Stimulated activated CD8-positive, alpha-beta memory T cell treated with anti-CD3 and anti-CD28 coated beads, Interleukin-15, amount 100 ng/mL, for 48 hours (primary cell): ENCODE results near the gene GJD4.
A peak's percentile ranks its signal among the peaks of the same experiment; 100 is the strongest.

Source experiments
- DNase-seq, 2 donors: peaks; one replicate each; pipeline ENCODE4 v3.0.0-alpha.2; 2020; ENCODE audit warnings: low read depth in 2 of 2

GJD4 gene

DNA sequence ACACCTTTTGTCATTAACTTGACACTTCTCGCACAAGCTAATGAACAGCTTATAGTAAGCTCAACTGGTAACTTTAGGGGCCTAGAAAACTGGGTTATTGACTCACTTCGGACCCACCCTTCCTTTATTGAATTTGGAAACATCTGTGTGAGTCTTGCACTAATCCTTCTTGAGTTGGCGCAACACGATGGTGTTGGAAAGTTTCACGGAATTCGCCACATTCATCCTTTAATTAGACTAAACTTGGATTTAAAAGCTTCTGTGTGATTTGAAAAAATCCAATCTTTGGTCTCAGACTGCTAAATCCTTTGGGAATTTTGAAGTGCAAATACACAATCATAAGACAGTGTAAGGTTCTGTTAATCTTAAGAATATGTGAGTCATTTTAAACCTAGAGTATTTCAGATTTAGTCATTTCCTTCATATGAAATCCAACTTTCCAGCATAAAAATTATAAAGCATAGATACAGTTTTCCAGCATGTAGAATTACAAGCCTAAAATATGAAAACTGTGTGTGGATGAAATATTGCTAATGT, 21.9 kb downstream of the GJD4 start:
- no peak for DNase-seq

DNA sequence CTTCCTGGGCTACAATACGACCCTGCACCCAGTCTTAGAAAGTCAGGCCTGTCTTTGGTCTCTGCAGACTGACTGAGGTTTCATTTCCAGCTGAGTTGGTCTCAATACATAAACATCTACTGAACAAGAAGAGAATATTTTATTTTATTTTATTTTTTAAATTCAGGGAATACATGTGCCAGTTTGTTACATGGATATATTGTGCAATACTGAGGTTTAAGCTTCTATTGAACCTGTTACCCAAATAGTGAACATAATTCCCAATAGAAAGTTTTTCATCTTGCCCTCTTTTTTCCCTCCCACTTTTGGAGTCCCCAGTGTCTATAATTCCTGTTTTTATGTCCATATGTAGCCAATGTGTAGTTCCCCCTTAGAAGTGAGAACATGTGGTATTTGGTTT, 26.3 kb downstream of the GJD4 start:
- DNase-seq = no peak

DNA sequence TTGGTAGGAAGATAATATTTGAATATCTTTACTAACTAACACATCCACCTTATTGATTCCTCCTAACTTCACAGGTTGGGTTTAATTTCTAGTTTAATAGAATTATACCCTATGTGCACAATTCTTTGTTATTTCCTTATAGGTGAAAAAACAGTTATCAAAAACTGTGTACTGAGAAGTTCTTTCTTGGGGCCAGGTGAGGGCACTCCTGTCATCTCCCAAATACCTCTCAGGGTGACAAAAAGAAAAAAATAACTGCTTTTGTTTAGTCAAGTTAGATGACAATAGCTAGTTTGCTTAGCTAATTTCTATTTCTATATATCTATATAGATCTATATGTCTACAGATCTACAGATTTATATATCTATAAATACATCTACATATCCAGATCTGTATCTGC, 26.9 kb downstream of the GJD4 start:
- no peak for DNase-seq

DNA sequence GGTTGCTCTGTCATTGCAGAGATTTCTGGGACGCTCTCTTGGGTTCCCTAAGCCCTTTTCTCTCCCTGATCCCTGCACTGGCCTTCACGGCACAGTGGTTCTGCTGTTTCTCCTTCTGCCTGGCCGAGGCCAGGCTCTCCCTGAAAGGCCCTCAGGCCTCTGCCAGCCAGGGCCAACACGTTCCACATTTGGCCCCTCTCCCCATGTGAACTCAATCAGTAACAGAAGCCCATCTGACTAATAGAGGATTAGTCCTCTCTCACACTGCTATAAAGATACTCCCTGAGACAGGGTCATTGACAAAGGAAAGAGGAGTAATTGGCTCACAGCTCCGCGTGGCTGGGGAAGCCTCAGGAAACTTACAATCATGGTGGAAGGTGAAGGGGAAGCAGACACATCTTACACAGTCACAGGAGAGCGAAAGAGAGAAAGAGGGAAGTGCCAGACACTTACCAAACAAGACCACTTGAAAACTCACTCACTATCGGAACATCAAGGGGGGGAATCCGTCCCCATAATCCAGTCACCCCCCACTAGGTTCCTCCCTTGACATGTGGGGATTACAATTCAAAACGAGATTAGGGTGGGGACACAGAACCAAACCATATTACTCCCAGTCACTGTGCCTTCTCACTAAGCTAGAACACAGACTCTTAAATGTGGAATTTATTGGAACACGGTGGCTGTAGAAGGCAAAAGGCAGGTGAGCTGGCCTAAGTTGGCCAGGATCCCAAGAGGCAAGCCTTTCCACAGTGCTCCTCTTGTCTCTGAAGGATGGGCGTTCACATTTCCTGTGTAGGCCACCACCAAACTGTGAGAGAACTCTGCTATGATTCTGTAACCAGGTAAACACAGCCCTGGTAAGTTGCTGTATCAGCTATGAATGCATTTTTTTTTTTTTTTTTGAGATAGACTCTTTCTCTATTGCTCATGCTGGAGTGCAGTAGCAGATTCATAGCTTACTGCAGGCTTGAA, 28.2 kb downstream of the GJD4 start:
- DNase-seq = no peak

DNA sequence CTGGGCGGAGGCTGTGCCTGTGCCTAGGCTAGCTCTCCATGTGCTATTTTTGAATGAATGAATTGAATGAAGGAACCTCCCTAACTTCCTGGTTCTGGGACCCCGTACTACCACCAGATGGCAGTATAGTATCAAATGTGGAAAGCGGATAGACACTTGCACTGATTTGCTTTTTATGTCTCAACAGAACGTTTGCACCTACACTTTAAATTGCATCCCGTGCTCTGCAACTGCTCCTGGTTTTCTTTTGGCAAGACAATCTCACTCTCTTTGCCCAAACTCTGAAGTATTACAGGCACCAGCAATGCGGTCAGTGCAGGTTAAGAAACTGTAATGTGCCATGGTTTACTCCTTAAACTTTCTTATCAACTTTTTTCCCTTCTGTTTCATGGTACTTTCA, 30.4 kb downstream of the GJD4 start:
- DNase-seq = no peak

DNA sequence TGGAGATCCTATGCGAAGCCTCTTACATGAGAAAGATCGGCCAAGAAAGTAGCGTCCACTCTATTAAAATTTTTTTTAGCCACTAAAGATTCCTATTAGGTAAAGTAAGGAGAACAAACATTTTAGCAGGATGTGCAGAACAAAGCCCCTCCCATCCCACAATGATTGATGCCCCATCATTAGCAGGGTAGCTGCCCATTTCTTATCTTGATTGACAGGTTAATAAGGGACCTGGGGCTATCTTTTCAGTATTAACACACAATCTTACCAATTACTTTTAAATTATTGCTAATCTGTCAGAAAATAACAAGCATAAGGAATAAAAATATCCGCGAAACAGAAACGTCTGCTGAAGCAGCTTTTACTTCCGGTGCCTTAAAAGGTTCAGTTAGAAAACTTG, 31.8 kb downstream of the GJD4 start:
- DNase-seq = no peak

DNA sequence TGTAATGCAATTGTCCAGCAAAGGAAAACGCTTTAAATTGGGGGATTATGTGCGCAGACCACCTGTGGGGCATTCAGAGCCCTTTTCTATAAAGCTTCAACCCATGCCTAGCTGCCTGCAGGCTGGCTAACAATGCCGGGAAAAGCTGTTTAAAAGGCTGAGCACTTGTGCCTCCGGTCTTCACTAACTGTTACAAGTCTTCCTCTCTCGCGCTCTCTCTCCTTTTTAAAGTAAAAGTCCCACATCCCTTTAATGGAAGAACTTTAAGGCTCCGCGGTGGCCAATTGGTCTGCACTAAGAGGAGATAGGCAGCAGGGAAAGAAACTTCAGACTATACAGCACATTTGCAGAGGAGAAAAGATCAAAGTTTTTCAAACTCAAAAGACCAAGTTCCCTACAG, 32.3 kb downstream of the GJD4 start:
- no peak for DNase-seq

DNA sequence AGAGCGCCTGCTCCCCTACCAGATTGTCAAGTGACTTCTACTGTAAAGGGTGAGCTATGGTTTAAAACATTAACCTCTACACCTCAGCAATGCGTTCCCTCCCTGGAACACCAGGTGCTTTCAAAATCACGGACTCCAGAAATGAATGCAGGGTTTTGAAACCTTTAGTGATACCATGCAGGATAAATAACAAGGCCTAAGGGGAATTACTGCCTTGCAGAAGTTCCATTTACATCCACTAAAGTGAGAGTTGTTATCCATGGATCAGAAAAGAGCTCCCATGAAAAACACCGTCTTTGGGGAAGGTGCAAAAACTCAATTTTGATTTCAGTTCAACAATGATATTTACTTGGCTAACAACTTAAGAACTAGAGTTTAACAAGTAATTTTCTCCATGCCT, 33.0 kb downstream of the GJD4 start:
- no peak for DNase-seq

DNA sequence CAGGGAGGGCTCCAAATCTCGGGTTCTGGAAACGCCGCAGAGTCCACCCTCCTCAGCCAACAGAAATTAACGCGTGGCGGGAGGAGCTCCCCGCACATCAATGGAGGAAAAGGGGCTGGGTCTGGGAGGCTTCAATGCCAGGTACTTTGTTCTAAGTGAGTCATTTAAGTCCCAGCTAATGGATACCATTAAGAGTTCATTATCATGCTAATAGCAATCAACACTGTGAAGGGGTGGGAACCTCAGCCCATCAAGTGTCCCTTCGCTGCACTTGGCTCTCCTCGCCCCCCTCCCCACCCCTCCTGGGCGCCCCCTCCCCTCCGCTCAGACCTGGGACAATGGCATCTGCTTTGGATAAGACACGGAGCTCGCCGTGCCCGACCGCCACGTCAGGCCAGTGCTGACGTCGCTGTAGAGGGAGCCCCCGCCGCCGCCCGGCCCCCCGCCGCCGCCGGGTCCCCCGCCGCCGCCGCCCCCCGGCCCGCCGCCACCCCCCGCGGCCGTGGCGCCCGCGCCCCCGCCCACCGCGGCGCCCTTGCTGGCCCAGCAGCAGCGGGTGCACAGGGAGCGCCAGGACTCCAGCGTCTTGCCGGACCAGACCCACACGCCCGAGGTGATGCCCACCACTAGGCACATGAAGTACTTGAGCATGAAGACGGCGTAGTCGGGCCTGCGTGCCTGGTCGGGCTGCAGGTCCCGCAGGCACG, 34.0 kb downstream of the GJD4 start:
- no peak for DNase-seq

DNA sequence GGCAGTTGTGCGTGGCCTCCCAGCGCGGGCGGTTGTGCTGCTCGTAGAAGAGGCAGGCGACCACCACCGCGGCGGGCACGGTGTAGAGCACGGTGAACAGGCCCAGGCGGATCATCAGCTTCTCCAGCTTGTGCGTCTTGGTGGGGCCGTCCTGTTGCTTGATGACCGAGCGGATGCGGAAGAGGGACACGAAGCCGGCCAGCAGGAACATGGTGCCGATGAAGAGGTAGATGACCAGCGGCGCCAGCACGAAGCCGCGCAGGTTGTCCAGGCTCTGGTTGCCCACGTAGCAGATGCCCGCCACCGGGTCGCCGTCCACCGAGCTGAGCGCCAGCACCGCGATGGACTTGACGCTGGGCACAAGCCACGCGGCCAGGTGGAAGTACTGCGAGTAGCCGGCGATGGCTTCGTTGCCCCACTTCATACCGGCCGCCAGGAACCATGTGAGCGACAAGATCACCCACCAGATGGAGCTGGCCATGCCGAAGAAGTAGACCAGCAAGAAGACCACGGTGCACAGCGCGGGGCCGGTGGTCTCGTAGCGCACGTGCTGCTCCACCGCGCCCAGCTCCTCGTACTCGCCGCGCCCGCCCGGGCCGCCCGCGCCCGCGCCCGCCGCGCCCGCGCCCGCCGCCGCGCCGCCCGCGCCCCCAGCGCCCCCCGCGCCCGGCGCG, 34.7 kb downstream of the GJD4 start:
- DNase-seq = no peak

DNA sequence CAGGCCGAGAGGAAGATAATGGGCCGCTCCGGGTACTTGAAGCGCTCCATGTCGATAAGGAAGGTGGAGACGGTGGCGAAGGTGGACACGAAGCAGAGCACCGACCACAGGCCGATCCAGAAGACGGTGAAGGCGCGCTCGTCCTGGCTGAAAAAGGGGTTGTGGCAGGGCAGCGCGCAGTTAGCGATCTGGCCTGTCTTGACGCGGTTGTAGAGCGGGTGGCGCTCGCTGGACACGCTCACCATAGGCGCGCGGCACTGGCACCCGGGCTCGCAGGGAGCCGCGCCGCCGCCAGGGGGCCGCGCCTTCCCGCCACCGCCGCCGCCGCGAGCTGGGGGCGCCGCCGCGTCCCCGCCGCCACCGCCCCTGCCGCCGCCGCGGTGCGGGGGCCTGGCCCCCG, 35.3 kb downstream of the GJD4 start:
- peak in 1 of 2 donors; percentile 23 for DNase-seq

DNA sequence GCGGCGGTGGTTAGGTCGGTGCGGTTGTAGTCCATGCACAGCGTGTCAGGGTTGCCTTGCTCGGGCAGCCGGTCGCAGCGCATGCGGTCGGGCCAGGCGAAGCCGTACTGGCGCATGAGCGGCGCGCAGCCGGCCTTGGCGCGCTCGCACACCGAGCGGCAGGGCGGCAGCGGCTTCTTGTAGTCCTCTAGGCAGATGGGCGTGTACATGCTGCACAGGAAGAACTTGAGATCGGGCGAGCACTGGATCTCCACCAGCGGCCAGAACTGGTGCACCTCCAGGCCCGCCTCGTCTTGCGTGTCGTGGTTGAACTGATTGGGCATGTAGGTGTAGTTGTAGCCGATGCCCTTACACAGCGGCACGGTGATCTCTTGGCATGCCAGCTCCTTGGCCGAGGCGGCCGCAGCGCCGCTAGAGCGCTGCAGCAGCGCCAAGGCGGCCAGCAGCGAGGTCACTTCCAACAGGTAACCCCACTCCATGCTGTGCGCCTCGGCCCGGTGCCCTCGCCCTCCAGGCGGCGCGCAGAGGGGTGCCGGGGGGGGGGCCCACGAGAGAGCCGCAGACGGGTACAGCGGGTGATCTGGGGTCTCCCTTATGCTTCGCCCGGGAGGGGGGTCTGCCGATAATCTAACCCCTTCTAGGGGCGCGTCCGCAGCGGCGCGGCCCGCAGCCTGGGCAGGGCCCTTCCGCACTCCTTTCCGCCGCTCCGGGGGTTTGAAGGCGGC, 36.0 kb downstream of the GJD4 start:
- DNase-seq = peak; percentile 30 to 46

DNA sequence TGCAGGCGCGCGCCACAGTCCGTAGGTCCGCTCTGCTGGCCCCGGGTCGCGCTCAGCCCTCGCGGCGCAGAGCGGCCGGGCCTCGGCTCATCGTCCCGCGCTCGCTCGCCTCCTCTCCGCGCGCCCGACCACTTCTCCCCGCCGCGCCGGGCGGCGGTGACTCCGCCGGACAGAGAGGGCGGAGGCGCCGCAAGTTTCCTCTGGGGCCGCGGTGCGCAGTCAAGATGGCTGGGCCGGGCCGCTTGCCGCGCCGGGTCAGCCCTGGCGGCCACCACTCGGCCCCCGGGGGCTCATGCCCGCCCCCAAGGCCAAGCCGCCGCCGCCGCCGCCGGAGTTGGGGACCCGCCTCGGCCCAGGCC, 36.5 kb downstream of the GJD4 start:
- DNase-seq = no peak

DNA sequence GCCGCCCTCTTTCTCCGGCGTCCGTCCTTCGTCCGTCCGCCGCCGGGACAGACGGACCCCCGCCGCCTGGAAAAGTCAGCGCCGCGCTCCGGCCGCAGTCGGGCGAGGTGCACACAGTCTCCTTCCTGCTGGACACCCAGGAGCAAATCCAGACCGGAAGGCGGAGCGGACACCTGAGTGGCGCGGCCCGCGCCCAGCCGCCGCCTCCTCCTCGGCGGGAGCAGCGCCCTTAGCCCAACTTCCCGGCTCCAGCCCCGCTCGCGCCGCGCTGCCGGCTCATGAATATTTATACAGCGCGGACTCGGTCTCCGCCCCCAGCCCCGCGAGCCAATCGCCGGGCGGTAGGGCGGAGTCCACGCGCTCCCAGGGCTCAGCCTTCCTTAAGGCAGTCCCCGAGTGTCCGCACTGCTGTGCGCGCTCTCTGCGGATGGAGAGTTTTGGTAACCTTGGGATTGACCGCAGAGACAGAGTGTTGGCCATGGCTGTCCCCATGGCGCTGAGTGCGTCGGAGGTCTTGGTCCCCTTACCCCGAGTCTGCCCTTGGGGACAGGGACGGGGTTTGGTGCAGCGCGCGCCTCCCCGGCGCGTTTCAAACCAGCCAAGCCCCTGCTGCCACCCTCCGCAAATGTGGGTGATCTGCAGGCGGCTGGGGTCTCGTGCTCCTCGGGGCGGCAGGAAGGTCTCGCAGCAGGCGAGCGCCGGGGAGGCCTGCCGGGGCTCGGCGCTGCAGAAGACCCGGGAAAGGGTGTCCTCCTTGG, 37.1 kb downstream of the GJD4 start, which contains the start of gene FZD8:
Gene FZD8, minus strand, starts transcription at position 262 of the 758 bp plus-strand sequence. CDS start 867 bp downstream, outside the sequence.
- DNase-seq = peak; percentile 56 to 61

DNA sequence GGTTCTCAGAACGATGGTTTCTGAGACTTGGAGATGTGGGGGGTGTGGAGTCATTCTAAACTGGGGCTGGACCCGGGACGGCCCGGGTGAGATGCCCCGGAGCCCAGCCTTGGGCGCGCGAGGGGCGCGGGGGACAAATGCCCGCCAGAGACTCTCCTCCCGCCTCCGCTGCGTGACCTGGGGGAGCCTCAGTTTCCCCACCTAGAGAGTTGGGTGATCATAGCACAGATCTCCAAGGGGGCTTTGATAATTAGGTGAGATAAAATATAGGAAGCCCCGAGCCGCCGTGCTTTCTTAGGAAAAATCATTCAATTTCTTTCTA, 37.6 kb downstream of the GJD4 start:
- DNase-seq = no peak

DNA sequence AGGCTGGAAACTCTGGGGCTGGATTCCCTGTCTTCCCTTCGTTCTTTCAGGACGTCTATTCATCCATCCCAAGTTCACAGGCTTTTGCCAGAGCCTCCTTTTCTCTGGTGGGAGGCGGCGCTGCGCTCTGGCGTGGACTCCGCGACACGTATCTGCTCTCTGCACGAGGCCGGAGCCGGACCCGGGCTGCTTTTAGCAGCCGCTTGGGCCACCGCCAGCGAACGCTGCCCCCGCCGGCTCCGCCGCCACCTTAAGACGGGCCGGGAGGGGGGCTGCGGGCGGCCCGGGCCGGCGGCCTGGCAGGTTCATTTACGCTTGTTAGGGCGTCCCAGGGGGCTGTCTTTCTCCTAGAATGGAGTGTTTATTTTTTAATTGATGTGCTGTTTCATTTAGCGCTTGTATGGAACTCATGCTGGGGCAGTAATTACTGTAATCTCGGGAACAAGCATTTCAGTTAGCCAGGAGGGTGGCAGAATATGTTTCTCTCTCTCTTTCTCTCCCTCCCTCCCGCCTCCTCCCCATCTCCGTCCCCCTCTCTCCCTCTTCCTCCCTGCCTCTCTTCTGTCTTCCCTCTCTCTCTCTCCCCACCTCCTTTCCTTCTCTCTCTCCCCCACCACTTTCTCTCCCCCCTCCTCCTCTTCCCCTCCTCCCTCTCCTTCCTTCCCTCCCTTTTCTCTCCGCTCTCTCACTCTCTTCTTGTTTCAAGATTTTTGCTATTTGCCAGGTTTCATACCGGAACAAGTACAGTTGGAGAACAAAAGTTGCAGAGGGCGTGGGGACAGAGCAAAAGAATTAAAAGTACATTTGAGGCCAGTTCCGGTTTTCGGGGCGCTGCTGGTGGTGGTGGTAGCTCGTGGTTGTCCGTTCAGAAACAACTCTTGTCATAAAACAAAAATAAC, 38.3 kb downstream of the GJD4 start:
- no peak for DNase-seq

DNA sequence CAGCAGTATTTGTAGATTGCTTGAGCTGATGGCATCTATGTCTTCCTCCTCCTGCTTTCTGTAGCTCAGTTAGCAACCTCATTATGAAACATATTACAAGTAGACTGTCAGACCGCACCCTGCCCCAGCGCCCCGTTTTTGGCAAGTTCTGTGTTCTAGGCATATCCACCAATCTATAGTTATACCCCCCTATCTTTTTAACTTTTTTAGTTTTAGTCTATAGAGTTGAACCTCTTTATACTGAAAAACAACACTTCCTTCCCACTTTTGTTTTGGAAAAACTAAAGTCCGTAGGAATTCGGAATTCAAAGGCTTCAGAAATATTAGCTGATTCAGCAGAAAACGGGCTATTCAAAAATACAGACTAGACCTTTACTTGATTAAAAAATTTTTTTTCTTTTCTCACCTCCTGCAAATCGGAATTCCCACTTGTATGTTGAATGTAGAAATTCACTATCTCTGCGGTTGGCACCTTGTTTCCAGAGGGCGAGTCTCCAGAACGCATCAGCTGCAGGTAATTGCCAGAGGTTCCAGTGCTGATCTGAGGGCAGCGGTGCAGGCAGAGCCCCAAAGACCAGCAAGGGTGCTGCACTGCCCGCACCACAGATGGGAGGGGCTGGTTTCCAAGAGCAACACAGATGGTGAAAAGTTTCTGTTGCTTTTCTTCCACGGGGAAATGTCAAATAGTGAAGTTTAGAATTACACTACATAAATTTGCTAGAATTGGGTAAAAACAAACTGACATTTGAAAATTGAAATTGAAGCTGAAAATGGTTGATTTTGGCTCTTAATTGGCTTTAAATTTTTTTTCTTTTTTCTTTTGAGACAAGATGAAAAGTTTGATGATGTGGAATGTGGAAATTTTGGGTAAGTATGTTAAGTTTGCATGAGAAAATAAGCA, 39.2 kb downstream of the GJD4 start:
- DNase-seq = no peak

DNA sequence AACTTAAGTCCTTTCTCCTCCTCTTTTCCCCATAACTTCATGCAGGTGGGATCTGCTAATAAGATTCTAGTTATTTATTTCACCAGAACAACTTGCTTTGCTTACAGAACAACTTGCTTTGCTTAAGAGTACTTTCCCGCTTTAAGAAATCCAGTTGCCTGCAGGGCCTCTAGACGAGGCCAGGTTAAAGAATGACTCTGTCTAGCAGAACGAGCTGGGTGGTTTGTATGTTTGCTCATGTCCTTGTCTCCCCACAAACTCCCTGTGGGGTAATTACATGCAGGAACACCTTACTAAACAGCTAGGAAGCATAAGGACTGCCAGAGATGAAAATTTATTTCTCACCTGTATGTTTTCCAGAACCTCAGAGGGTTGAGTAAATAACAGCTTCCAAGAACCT, 45.8 kb downstream of the GJD4 start:
- no peak for DNase-seq

DNA sequence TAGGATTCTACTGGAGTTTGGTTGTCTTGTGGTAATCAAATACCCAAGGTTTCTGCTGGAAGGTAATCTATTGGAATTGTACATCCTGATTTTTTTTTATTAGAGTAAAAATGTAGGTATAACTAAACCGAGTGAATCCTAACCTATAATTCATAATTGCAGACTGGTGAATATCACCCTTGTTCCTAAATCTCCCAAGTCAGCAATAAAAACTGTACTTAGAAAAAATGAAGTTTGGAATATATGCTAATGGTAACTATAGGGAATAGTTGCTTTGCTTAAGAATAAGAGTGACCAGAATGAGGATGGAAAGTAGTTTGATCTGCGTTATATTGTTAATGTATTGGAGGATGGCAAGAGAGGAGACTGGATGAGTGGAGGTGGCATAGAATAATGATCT, 47.7 kb downstream of the GJD4 start:
- no peak for DNase-seq
